GM21723 (cell line): Measurements from ENCODE around the gene MYCL.

ENCODE experiments used
- ATAC-seq: cut with Tn5 transposase; IDR thresholded peaks from one replicate; pipeline ENCODE4 v1.9.1; 2021; ENCODE audit warnings: mild to moderate bottlenecking, moderate library complexity; ENCODE audit not compliant: unreplicated experiment

Gene MYCL

DNA sequence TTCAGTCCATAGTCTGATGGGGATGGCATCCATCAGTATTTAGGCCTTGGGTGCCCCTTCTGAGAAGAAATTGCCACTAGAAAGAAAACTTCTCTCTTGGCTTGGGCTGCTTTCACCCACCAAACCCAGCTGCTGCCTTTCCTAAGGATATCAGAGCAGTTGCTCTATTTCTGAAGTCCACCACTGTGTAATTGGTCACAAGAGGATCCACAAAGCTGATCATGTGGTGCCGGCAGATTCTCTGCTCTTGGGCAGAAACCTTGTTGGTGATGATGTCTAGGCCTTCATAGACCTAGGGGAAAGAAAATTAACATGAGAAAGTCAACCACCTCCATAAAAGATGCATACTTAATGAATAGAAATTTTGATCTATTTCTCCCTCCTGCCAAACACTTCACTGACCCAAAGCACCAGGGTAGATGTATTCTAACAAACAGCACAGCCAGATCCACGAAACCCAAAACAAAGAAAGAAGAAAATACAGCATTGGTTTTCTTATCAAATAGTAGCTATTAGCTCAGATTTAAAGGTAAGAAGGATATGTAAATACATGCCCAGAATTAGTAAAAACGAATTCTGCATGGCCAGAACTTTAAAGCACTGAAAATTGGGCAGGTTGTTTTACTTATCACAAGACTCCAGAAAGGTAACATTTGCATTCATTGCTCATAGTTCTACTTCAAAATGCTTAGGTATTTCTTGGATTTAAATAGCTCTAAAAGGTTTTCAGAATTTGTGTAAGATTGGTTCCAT, 44.4 kb downstream of the MYCL start:
- ATAC-seq, result no peak

DNA sequence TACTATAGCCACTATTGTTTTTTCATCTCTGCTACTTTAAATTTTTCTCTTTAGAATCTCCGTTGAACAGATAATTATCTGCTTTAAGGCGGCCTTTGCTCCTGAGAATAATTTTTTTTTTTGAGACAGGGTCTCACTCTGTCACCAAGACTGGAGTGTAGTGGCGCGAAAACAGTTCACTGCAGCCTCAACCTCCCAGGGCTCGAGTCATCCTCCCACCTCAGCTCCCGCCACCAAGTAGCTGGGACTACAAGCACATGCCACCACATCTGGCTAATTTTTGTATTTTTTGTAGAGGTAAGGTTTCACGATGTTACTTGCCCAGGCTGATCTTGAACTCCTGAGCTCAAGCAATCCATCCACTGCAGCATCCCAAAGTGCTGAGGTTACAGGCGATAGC, 47.0 kb downstream of the MYCL start:
- no peak for ATAC-seq

DNA sequence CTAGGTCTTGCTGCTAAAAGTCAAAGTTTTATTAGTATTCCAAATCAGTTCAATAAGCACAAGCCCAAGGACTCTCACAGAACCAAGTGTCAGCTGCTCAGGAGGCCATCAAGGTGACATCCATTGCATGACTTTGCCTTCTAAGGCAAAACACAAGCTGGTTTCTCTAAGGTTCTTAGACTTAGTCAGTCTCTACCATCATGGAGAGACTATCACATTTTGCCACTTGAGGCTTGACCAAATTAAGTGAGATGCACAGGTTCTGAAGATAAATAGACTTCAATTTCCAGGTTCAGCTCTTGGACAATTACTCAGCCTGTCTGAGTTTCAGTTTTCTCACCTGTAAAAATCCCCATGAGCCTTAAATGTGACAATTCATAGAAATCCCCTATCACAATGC, 47.4 kb downstream of the MYCL start:
- no peak for ATAC-seq

DNA sequence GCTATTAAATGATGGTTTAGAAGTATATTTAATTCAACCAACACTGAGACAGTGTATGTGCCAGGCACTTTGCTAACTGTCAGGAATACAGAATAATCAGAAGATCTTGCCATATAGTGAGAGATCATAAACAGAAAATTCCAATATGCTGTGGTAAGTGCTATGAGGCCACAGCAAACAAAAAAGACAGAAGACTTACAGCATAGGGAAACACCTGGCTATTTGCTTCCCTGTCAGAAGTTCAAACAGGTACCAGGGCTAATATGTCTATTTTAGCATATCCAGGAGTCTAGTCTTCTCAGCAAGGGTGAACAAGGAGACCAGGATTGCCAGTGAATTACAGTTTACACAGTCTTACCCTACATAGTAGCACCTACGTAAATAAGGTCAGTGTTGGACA, 48.8 kb downstream of the MYCL start:
- no peak for ATAC-seq

GRCh38 chr1:39852214-39852791, 49.4 kb downstream of the MYCL start:
- no peak for ATAC-seq

- no peak for ATAC-seq
Observed at GRCh38 chr1:39850606-39851216, 51.0 kb downstream of the MYCL start.

DNA sequence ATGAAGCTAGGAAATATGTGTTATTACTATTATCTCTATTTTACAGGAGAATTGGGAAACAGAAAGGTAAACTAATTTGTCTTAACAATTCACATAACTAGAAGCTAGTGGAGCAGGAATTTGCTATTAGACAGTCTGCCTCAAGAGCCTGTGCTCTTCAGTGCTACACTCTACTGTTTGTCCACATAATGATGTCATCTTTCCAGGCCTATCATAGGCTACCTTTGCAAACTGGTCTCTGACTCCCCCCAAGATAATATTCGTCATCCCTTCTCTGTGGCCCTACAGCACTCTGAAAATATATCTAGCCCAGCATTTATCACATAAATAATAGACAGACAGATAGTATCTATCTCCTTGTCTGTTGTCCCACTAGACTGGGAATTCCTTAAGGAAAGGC, 52.5 kb downstream of the MYCL start:
- no peak for ATAC-seq

DNA sequence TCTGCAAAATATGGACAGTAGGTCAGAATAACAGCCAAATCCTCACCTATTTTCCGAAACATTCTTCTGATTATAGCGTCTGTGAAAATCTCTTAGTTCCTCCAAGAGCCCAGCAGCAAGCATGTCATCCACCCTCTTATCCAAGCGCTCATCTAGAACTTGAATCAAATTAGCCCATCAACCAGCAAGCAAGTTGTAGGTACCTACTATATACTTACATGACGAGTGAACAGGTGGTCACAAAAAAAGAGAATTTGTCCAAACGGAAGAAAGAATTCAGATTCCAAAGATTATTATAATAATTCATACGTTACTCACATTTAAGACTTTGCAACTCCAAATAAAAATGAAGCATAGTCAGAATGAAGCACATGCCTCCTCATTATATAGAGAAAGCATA, 53.8 kb downstream of the MYCL start:
- ATAC-seq, result no peak

DNA sequence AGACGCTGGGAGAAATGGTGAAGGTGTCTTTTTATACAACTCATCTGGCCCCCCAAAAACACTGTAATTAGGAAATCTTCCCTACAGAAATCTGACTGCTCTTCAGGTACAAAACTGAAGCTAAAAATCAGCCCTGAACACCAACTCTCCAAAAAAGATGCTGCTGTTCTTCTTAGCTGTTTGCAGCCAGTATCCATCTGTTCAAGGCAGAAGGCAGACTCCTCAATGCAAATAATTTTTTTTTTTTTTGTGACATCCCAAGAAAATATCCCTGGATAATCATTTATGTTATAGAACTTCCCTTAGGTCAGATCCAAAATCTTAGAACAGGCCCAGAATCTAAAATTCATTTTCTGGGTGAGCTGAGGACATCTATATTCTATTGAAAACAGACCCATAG, 54.9 kb downstream of the MYCL start:
- ATAC-seq, result no peak

- ATAC-seq, result peak; percentile 61
Observed at GRCh38 chr1:39845569-39846566, 55.8 kb downstream of the MYCL start.
